OCI-LY3 (cell line): ENCODE measurements around the gene FANCG.

ENCODE experiments used
- H2AFZ ChIP-seq: fragments of 200-600, 300-600 bp; shearing (Covaris generic); 2 replicates; pipeline ENCODE4 v1.6.0; 2014; ENCODE audit warnings: antibody characterized with exemption, low read depth, low read length
- H3K27ac ChIP-seq: fragments of 200-600, 300-600 bp; sonication (generic); 2 replicates; pipeline ENCODE4 v1.5.1; 2014; ENCODE audit warnings: mild to moderate bottlenecking, low read length, moderate library complexity, mixed read lengths
- H3K27me3 ChIP-seq: fragments of 200-600, 300-600 bp; sonication (generic); 2 replicates; pipeline ENCODE4 v1.6.1; 2014; ENCODE audit warnings: low read depth, low read length, mixed read lengths
- H3K36me3 ChIP-seq: fragments of 200-600, 300-600 bp; sonication (generic); replicated peaks from 2 replicates; pipeline ENCODE3; 2014; ENCODE audit warnings: low read depth, low read length, mixed read lengths
- H3K4me1 ChIP-seq: fragments of 300-600, 200-600 bp; sonication (generic); 2 replicates; pipeline ENCODE4 v1.6.1; 2014; ENCODE audit warnings: low read length, mixed read lengths
- H3K4me2 ChIP-seq: fragments of 200-600, 300-600 bp; sonication (generic); 2 replicates; pipeline ENCODE4 v1.6.1; 2014; ENCODE audit warnings: low read length, mixed read lengths
- H3K4me3 ChIP-seq: fragments of 300-600, 200-600 bp; sonication (generic); 2 replicates; pipeline ENCODE4 v1.5.1; 2014; ENCODE audit warnings: antibody characterized with exemption, mild to moderate bottlenecking, low read length, moderate library complexity
- H3K79me2 ChIP-seq: fragments of 300-600, 200-600 bp; shearing (Covaris generic); 2 replicates; pipeline ENCODE4 v1.6.1; 2014; ENCODE audit warnings: mild to moderate bottlenecking, low read length, mixed read lengths
- H3K9ac ChIP-seq: fragments of 300-600, 200-600 bp; shearing (Covaris generic); 2 replicates; pipeline ENCODE4 v1.6.0; 2014; ENCODE audit warnings: mild to moderate bottlenecking, low read length, moderate library complexity
- H3K9me3 ChIP-seq: fragments of 200-600, 300-600 bp; shearing (Covaris generic); 2 replicates; pipeline ENCODE4 v1.6.1; 2014; ENCODE audit warnings: low read length, mixed read lengths; ENCODE audit not compliant: insufficient read depth
- H4K20me1 ChIP-seq: fragments of 200-600, 300-600 bp; sonication (generic); 2 replicates; pipeline ENCODE4 v1.6.1; 2016; ENCODE audit warnings: low read length, mixed read lengths; ENCODE audit not compliant: insufficient read depth
- EZH2phosphoT487 ChIP-seq: fragments of 200-600 bp; shearing (Covaris generic); IDR thresholded peaks from 2 replicates; pipeline ENCODE4 v1.6.1; 2018; ENCODE audit warnings: antibody characterized with exemption, mixed run types, low read depth
- TF ChIP-seq, protein P1 (sequence below): fragments of 200-600, 300-600 bp; sonication (generic); IDR thresholded peaks from 2 replicates; pipeline ENCODE4 v1.5.1; 2014; ENCODE audit warnings: antibody characterized with exemption, low read length, low read depth

The FANCG gene

DNA sequence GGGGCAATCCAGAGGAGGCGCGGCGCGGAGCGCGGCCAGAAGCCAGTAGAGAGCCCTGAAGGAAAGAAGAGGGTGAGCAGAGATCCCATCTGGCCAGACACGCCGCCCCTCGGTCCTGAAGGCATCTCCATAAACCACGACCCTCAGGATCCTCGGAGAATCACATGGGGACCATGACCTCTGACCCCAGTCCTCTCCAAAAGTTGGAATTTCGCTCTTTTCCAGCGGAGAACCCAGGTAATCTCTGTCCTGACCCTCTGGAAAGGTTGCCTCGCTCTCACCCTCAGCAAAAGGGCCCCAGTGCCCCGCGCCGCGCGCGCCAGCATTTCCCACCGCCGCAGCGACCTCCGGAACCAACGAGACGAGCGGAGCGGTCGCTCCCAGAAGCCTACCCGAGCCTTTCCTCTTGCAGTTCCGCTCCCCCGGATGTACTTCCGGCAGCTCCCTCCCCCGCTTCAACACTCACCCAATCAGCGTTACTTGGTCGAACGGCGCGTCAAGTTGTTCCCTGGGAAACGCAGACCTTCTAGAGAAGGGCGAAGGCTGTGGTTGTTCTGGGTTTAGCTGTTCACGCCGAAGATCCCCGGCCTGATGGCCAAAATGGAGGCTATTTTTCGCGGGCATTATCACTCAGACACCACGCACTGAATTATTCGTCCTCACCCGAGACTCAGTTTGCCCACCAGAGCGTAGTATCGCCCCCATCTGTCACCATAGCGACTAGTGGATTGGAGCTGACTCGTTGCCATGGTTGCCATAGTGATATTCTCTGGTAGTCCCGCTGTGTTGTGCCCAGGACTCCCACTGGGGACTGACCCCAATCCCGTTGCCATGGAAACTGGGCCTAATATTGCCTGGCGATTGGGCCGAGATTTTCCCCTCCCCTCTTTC lies 23.3 kb upstream of the FANCG start, which contains the start of gene STOML2:
TSS of gene STOML2 (minus strand) at position 363 of the 891 bp plus-strand sequence. CDS start at position 326, 37 bp downstream.
- Histone ChIP-seq H3K4me1 (peaks cover 13% of the 10 kb centered on the region), H2AFZ (peak within 1 kb of the TSS; percentile 90), H3K9me3 (no peaks in the 10 kb centered on the region), H3K79me2 (peaks cover 19% of the 10 kb centered on the region), H3K4me3 (peak within 1 kb of the TSS; percentile 97), H4K20me1 (no peaks in the 10 kb centered on the region), H3K27ac (peak within 1 kb of the TSS; percentile 56), H3K9ac (peak within 1 kb of the TSS; percentile 96), H3K36me3 (peaks cover 21% of the 10 kb centered on the region), H3K4me2 (peak within 1 kb of the TSS; percentile 95), H3K27me3 (no peaks in the 10 kb centered on the region)
- TF ChIP-seq EZH2phosphoT487 = no peak
- TF ChIP-seq, protein P1, sequence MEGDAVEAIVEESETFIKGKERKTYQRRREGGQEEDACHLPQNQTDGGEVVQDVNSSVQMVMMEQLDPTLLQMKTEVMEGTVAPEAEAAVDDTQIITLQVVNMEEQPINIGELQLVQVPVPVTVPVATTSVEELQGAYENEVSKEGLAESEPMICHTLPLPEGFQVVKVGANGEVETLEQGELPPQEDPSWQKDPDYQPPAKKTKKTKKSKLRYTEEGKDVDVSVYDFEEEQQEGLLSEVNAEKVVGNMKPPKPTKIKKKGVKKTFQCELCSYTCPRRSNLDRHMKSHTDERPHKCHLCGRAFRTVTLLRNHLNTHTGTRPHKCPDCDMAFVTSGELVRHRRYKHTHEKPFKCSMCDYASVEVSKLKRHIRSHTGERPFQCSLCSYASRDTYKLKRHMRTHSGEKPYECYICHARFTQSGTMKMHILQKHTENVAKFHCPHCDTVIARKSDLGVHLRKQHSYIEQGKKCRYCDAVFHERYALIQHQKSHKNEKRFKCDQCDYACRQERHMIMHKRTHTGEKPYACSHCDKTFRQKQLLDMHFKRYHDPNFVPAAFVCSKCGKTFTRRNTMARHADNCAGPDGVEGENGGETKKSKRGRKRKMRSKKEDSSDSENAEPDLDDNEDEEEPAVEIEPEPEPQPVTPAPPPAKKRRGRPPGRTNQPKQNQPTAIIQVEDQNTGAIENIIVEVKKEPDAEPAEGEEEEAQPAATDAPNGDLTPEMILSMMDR = no peak

- peak overlapping the region; percentile 90 for H2AFZ ChIP-seq
- peaks cover 13% of the 10 kb centered on the region for H3K4me1 ChIP-seq
- peak overlapping the region; percentile 97 for H3K4me3 ChIP-seq
- peak overlapping the region; percentile 56 for H3K27ac ChIP-seq
- H3K4me2 ChIP-seq = peak overlapping the region; percentile 95
- no peaks in the 10 kb centered on the region for H3K9me3 ChIP-seq
- peak overlapping the region; percentile 96 for H3K9ac ChIP-seq
- H4K20me1 ChIP-seq = no peaks in the 10 kb centered on the region
- no peaks in the 10 kb centered on the region for H3K27me3 ChIP-seq
- H3K79me2 ChIP-seq = peaks cover 19% of the 10 kb centered on the region
- H3K36me3 ChIP-seq = peaks cover 19% of the 10 kb centered on the region
- no peak for TF ChIP-seq EZH2phosphoT487
- TF ChIP-seq, protein P1 = no peak
Measured at GRCh38 chr9:35102465-35102768, 22.7 kb upstream of the FANCG start.

DNA sequence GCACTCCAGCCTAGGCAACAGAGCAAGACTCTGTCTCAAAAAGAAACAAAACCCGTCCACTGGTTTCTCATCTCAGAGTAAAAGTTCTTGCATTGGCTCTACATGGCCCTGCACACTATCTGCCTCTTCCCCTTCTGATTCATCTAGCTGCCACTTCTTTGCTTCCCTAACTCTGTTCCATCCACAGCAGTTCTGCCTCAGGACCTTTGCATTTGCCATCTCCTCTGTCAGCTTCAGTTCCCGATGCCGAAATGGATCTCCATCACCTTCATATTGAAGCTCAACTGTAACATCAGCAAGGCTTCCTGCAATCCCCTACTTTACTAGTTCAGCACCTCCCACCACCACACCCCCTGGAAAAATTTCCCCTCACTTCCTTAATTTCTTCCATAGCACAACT lies 17.8 kb upstream of the FANCG start:
- Histone ChIP-seq H2AFZ (no peak overlapping the region), H3K36me3 (peaks cover 24% of the 10 kb centered on the region), H3K27me3 (no peaks in the 10 kb centered on the region), H3K9me3 (no peaks in the 10 kb centered on the region), H3K4me2 (no peak overlapping the region), H3K4me3 (no peak overlapping the region), H3K27ac (no peak overlapping the region), H3K4me1 (peaks cover 15% of the 10 kb centered on the region), H3K9ac (no peak overlapping the region), H4K20me1 (no peaks in the 10 kb centered on the region), H3K79me2 (peaks cover 27% of the 10 kb centered on the region)
- TF ChIP-seq, protein P1 = no peak
- no peak for TF ChIP-seq EZH2phosphoT487

DNA sequence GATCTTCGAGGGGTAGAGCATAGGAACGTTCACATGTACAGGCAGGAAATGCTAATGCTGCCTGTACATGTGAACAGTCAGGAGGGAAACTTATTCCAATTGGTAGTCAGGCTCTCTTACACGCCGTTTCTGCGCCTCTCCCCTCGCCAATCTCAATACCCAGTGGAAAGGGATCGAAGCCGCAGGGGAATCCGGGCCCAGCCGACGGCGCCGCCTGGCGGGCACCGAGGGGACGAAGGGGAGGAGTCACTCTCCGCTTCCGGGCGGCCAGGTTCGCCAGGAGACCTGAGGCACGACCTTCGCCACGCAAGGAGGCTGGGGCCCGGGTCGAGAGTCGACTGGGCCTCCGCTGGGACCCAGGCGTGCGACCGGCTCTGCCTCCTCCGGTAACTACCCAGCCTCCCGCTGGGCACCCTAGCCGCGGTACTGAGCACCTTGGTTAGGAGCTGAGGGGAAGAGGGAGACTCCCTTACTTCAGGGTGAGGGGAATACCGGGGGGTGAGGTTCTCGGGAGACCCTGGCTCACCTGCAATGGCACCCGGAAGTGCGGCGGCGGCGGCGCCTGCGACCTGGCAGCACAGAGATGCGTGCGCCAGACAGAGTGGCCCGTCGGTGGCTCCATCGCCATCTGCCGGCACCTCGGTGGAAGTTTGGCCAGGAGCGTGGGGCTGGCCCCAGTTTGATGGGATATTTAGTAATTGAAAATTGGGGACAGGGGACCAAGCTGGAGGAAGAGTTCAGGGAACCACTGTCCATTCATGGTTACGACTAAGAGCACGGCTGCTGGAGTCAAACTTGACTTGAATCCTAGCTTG lies 16.5 kb upstream of the FANCG start, which contains the start of gene PIGO:
TSS of gene PIGO (minus strand) at position 557 of the 815 bp plus-strand sequence. CDS start 1,026 bp downstream, outside the sequence.
- no peaks in the 10 kb centered on the region for H3K27me3 ChIP-seq
- H2AFZ ChIP-seq = peak within 1 kb of the TSS; percentile 90; the same call in 1 of the 2 replicates
- TF ChIP-seq, protein P1 = peak; percentile 57
- TF ChIP-seq EZH2phosphoT487 = no peak
- peak within 1 kb of the TSS; percentile 99 for H3K9ac ChIP-seq
- no peaks in the 10 kb centered on the region for H3K9me3 ChIP-seq
- peaks cover 7% of the 10 kb centered on the region for H3K4me1 ChIP-seq
- peak within 1 kb of the TSS; percentile 94 for H3K4me2 ChIP-seq
- H4K20me1 ChIP-seq = no peaks in the 10 kb centered on the region
- peak within 1 kb of the TSS; percentile 92 for H3K27ac ChIP-seq
- peak within 1 kb of the TSS; percentile 93 for H3K4me3 ChIP-seq
- peaks cover 31% of the 10 kb centered on the region for H3K36me3 ChIP-seq
- peaks cover 14% of the 10 kb centered on the region for H3K79me2 ChIP-seq
